Measurements from ENCODE around the gene BRIP1.

BRIP1 gene

DNA sequence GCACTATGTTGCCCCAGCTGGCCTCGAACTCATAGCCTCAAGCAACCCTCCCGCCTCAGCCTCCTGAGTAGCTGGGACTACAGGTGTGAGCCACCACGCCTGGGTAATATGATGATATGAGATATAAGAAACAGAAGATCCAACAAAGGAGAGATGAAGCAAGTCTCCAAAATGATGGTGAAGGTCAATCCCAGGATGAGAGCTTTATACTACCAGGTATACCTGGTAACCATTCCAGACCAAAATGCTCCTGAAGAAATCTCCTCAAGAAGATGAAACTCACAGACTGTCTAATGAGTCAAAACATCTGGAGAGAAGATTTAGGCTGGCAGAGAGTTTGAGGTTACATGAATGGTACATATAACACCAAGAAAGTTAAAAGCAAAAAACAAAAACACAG lies 39.9 kb upstream of the BRIP1 start:
- TF ChIP-seq EP300 (IDR thresholded peaks at IDR 0.05; ENCODE audit: borderline replicate concordance) = no peak
- no peak for TF ChIP-seq NFIC (IDR thresholded peaks at IDR 0.05)
- TF ChIP-seq, protein P1, sequence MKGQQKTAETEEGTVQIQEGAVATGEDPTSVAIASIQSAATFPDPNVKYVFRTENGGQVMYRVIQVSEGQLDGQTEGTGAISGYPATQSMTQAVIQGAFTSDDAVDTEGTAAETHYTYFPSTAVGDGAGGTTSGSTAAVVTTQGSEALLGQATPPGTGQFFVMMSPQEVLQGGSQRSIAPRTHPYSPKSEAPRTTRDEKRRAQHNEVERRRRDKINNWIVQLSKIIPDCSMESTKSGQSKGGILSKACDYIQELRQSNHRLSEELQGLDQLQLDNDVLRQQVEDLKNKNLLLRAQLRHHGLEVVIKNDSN (IDR thresholded peaks at IDR 0.05) = no peak
- no peak for TF ChIP-seq TEAD4 (IDR thresholded peaks at IDR 0.05)
- TF ChIP-seq CEBPB (IDR thresholded peaks at IDR 0.05) = no peak
- no peak for TF ChIP-seq EGR1 (IDR thresholded peaks at IDR 0.05)
- no peak for TF ChIP-seq YY1 (IDR thresholded peaks at IDR 0.05; ENCODE audit: low read depth)
- TF ChIP-seq RAD21 (IDR thresholded peaks at IDR 0.05; ENCODE audit: low read depth) = no peak
- TF ChIP-seq, protein P2, sequence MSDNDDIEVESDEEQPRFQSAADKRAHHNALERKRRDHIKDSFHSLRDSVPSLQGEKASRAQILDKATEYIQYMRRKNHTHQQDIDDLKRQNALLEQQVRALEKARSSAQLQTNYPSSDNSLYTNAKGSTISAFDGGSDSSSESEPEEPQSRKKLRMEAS (IDR thresholded peaks at IDR 0.05) = no peak

DNA sequence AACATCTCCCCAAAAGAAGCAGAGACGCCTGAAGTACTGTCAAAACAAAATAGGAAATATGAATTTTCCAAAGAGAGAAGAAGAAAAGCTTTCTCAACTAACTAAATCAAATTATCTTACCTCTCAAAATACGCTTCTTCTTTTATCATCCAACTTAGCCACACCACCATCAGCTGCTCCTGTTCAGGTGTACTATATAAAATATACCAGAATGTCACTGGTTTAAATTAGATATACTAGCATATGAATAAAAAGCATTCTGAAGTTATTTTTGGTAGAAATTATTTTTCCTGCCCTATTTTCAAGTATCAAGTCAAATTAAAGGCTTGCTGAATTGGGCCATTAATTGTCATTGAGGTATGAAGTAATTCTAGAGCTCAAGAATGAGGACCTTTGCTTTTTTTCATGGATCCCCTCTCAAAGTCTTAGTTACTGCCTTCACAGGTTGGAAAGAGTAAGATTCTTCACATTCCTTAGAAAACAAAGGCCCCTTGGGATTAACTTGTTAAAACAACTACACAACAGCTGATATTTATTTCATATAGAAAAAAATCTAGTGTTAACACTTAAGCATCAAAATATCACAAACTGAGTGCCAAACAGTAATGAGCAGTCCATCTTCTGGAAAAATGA lies 34.3 kb upstream of the BRIP1 start:
- no peak for TF ChIP-seq CEBPB (IDR thresholded peaks at IDR 0.05)
- TF ChIP-seq EGR1 (IDR thresholded peaks at IDR 0.05) = no peak
- no peak for TF ChIP-seq TCF12 (IDR thresholded peaks at IDR 0.05; ENCODE audit: low read depth)
- TF ChIP-seq, protein P2 (IDR thresholded peaks at IDR 0.05) = no peak
- no peak for TF ChIP-seq EP300 (IDR thresholded peaks at IDR 0.05; ENCODE audit: borderline replicate concordance)
- TF ChIP-seq, protein P1 (IDR thresholded peaks at IDR 0.05) = no peak
- TF ChIP-seq, protein P3, sequence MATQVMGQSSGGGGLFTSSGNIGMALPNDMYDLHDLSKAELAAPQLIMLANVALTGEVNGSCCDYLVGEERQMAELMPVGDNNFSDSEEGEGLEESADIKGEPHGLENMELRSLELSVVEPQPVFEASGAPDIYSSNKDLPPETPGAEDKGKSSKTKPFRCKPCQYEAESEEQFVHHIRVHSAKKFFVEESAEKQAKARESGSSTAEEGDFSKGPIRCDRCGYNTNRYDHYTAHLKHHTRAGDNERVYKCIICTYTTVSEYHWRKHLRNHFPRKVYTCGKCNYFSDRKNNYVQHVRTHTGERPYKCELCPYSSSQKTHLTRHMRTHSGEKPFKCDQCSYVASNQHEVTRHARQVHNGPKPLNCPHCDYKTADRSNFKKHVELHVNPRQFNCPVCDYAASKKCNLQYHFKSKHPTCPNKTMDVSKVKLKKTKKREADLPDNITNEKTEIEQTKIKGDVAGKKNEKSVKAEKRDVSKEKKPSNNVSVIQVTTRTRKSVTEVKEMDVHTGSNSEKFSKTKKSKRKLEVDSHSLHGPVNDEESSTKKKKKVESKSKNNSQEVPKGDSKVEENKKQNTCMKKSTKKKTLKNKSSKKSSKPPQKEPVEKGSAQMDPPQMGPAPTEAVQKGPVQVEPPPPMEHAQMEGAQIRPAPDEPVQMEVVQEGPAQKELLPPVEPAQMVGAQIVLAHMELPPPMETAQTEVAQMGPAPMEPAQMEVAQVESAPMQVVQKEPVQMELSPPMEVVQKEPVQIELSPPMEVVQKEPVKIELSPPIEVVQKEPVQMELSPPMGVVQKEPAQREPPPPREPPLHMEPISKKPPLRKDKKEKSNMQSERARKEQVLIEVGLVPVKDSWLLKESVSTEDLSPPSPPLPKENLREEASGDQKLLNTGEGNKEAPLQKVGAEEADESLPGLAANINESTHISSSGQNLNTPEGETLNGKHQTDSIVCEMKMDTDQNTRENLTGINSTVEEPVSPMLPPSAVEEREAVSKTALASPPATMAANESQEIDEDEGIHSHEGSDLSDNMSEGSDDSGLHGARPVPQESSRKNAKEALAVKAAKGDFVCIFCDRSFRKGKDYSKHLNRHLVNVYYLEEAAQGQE (IDR thresholded peaks at IDR 0.05; ENCODE audit: low read depth) = no peak
- no peak for TF ChIP-seq ZBTB7A (IDR thresholded peaks at IDR 0.05; ENCODE audit: low read depth)

DNA sequence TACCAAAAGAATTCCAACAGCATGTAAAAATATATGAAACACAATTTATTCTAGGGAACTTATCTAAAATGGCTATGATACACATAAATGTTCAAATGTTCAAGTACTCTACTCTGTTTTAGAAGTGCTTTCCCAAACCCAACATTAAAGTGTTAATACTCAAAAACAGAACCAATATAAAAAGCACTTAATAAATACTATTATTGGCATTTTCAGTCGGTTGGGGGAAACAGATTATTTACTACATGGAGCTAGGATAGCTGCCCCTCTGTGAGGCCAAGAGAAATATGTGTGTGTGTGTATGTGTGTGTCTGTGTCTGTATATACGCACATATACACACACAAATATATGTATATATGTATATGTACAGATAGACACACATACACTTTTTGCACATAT lies 32.1 kb upstream of the BRIP1 start:
- TF ChIP-seq CREB1 (IDR thresholded peaks at IDR 0.05; ENCODE audit: low read depth) (no peak), ZBTB7A (IDR thresholded peaks at IDR 0.05; ENCODE audit: low read depth) (no peak), FOXM1 (IDR thresholded peaks at IDR 0.05; ENCODE audit: borderline replicate concordance, low read depth) (no peak), RAD21 (IDR thresholded peaks at IDR 0.05; ENCODE audit: low read depth) (no peak), TAF1 (IDR thresholded peaks at IDR 0.05; ENCODE audit: low read depth) (no peak), TCF12 (IDR thresholded peaks at IDR 0.05; ENCODE audit: low read depth) (no peak), CEBPB (IDR thresholded peaks at IDR 0.05) (no peak), YY1 (IDR thresholded peaks at IDR 0.05; ENCODE audit: low read depth) (no peak)
- TF ChIP-seq, protein P1 (IDR thresholded peaks at IDR 0.05) = no peak
- TF ChIP-seq, protein P3 (IDR thresholded peaks at IDR 0.05; ENCODE audit: low read depth) = no peak
- TF ChIP-seq, protein P2 (IDR thresholded peaks at IDR 0.05) = no peak

DNA sequence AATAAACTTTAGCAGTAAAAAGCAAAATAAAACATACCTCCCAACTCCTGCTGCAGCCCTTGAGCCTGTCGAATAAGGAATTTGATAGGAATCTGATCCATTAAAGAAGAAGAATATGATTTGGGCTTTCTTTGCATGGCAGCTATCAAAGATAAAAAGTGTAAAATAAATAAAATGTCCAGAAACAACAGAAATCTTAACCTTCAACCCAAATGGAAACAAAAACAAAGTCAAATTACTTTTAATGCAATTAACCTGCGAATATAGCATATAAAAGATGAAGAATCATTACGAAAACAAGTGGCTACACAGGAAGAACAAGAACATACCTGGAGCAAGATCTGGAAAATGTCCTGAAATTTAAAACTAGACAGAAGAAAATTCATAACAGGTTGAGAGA lies 21.5 kb upstream of the BRIP1 start:
- no peak for TF ChIP-seq EP300 (IDR thresholded peaks at IDR 0.05; ENCODE audit: borderline replicate concordance)
- TF ChIP-seq FOXM1 (IDR thresholded peaks at IDR 0.05; ENCODE audit: borderline replicate concordance, low read depth) = no peak
- no peak for TF ChIP-seq TAF1 (IDR thresholded peaks at IDR 0.05; ENCODE audit: low read depth)
- TF ChIP-seq, protein P2 (IDR thresholded peaks at IDR 0.05) = no peak

DNA sequence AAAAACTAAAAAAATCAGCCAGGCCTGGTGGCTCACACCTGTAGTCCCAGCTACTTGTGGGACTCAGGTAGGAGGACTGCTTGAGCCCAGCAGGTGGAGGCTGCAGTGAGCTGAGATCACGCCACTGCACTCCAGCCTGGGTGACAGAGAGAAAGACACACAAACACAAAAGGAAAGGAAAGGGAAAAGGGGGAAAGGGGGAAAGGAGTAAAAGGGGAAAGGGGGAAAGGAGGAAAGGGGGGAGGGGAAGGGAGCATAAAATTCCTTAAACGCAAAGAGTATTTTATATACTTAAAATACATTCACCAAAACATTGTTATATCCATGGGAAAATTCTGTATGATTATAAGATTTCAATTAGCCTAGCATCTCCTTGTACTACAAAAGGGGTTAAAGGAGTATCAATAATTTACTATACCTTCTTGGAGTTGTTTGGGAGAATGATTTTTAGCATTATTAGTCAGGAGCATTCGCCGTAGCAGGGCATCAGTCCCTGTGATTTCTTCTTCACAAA lies 17.3 kb upstream of the BRIP1 start:
- no peak for TF ChIP-seq CEBPB (IDR thresholded peaks at IDR 0.05)
- TF ChIP-seq EGR1 (IDR thresholded peaks at IDR 0.05) = no peak
- no peak for TF ChIP-seq RAD21 (IDR thresholded peaks at IDR 0.05; ENCODE audit: low read depth)
- no peak for TF ChIP-seq TCF12 (IDR thresholded peaks at IDR 0.05; ENCODE audit: low read depth)
- TF ChIP-seq YY1 (IDR thresholded peaks at IDR 0.05; ENCODE audit: low read depth) = no peak
